ENCODE data around the gene LRMDA. TPM values are rescaled to one million over a fixed set of nuclear protein-coding genes. Genes with fewer than 3 reads are reported as not detected.

LRMDA gene
- total RNA-seq, 4 donors from 2014 or later: 0.76 to 6.4 (median 1.3) TPM

GRCh38 chr10:75650648-75651047 lies 219.2 kb downstream of the LRMDA start:
- WGBS, 2 donors: 76 to 84% methylated on average over 4 of the region's 4 CpGs
- no peak for DNase-seq (ENCODE audit: low spot score in 2 of 2)
- no peak overlapping the region for H3K4me3 ChIP-seq (ENCODE audit: low read depth, poor library complexity, severe bottlenecking)
- intact Hi-C loops (cut with DNase I; ENCODE audit: low total_unique reads): no loop called here
- no peak for TF ChIP-seq CTCF (IDR thresholded peaks at IDR 0.05)
- no peak for TF ChIP-seq POLR2A (IDR thresholded peaks at IDR 0.05)

GRCh38 chr10:75651417-75651816 lies 220.0 kb downstream of the LRMDA start:
- intact Hi-C loops (cut with DNase I; ENCODE audit: low total_unique reads): no loop called here
- no peak for TF ChIP-seq CTCF (IDR thresholded peaks at IDR 0.05)
- no peak for TF ChIP-seq POLR2A (IDR thresholded peaks at IDR 0.05)
- 95 to 96% methylated on average over 2 of the region's 2 CpGs for WGBS, 2 donors
- no peak overlapping the region for H3K4me3 ChIP-seq (ENCODE audit: low read depth, poor library complexity, severe bottlenecking)
- DNase-seq (ENCODE audit: low spot score in 2 of 2): no peak

GRCh38 chr10:75652146-75652740 lies 220.8 kb downstream of the LRMDA start:
- intact Hi-C loops (cut with DNase I; ENCODE audit: low total_unique reads): no loop called here
- TF ChIP-seq POLR2A (IDR thresholded peaks at IDR 0.05) (no peak), CTCF (IDR thresholded peaks at IDR 0.05) (no peak)
- H3K4me3 ChIP-seq (ENCODE audit: low read depth, poor library complexity, severe bottlenecking): no peak overlapping the region
- 91 to 97% methylated on average over 5 of the region's 5 CpGs for WGBS, 2 donors
- no peak for DNase-seq (ENCODE audit: low spot score in 2 of 2)

GRCh38 chr10:75653761-75654160 lies 222.3 kb downstream of the LRMDA start:
- 92 to 94% methylated on average over 8 of the region's 8 CpGs for WGBS, 2 donors
- no peak for TF ChIP-seq POLR2A (IDR thresholded peaks at IDR 0.05)
- DNase-seq (ENCODE audit: low spot score in 2 of 2): no peak
- H3K4me3 ChIP-seq (ENCODE audit: low read depth, poor library complexity, severe bottlenecking): no peak overlapping the region
- intact Hi-C loops (cut with DNase I; ENCODE audit: low total_unique reads): no loop called here

GRCh38 chr10:75654171-75654771 lies 222.8 kb downstream of the LRMDA start:
- H3K4me3 ChIP-seq (ENCODE audit: low read depth, poor library complexity, severe bottlenecking): no peak overlapping the region
- intact Hi-C loops (cut with DNase I; ENCODE audit: low total_unique reads): no loop called here
- no peak for DNase-seq (ENCODE audit: low spot score in 2 of 2)
- WGBS, 2 donors: 51 to 54% methylated on average over 1 of the region's 1 CpG
- TF ChIP-seq POLR2A (IDR thresholded peaks at IDR 0.05) (no peak), CTCF (IDR thresholded peaks at IDR 0.05) (no peak)

- intact Hi-C loops (cut with DNase I; ENCODE audit: low total_unique reads): no loop called here
- WGBS, 2 donors: 51 to 52% methylated on average over 6 of the region's 6 CpGs
These were observed 223.3 kb downstream of the LRMDA start for GRCh38 chr10:75654772-75655171.

More at GRCh38 chr10:75654772-75655171, 223.3 kb downstream of the LRMDA start:
- no peak for DNase-seq (ENCODE audit: low spot score in 2 of 2)
- H3K4me3 ChIP-seq (ENCODE audit: low read depth, poor library complexity, severe bottlenecking): no peak overlapping the region
- TF ChIP-seq CTCF (IDR thresholded peaks at IDR 0.05) (no peak), POLR2A (IDR thresholded peaks at IDR 0.05) (no peak)
